ENCODE measurements around the gene PLB1.

PLB1 gene

DNA sequence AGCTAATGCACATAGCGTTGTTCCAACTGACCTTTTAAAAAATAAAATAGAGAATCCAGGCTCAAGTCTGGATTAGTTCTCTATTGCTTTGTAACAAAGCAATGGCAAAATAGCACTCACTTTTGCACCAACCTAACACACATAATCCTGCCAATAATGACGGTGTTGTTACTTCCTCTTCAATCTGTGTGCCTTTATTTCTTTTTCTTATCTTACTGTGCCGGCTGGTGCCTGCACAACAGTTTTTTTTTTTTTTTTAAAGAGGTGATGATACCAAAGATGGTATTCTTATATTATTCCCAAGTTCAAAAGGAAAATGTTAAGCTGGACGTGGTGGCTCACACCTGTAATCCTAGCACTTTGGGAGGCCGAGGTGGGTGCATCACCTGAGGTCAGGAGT lies 3.4 kb downstream of the PLB1 start:
- DNase-seq (ENCODE audit: low read depth, low spot score), result no peak

DNA sequence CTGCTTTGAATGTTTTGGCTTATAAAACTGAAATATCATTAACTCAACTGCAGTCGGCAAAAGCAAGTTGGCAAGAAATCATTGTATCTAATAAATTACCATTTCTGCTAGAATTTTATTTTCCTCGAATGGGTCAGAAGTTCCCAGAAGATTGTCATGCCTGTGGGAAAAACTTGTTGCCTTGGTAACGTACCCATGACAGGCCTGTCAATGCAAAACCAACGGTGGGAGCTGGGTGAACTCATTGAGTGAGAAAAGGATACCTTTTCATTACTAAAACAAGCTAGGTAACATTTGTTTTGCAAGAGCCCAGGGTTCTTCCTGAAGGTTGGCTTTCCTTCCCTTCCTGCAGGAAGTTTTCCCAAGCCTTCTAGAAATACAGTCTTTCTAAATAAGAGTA lies 9.5 kb downstream of the PLB1 start:
- DNase-seq (ENCODE audit: low read depth, low spot score), result no peak

DNA sequence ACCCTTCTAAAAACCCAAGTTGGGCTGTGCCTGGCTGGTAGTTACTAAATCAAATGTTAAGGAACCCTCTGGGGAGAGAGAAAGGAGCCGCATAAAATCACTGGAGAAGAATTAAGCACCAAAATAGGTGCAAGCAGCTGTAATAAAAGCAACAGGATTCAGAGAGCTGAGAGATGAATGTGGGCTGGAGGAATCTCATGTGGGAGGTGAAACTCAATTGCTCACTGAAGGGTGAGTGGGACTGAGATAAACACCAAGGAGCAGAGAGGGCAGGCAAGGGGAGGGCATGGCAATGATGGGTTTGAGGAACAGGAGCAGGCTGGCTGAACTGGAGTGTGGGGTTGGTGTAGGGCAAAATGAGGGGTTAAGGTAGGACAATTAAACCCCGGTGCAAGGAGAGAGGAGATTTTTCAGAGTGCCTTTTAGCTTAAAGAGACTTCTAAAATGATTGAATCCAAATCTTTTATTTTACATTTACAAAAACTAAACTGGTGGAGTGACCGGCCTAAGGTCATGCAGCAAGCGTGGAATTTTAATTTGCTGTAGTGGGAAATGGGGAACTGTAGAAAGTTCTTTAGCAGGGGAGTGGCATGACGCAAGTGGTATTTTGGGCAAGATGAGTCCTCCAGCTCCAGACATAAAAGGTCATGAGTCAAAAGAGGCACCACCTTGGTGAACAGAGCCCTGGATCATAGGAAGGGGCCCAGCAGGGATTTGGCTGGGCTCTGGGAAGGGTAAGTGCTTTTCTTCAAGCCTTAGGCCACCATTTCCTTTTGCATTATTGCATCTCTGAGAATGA lies 10.5 kb downstream of the PLB1 start:
- DNase-seq (ENCODE audit: low read depth, low spot score), result no peak

DNA sequence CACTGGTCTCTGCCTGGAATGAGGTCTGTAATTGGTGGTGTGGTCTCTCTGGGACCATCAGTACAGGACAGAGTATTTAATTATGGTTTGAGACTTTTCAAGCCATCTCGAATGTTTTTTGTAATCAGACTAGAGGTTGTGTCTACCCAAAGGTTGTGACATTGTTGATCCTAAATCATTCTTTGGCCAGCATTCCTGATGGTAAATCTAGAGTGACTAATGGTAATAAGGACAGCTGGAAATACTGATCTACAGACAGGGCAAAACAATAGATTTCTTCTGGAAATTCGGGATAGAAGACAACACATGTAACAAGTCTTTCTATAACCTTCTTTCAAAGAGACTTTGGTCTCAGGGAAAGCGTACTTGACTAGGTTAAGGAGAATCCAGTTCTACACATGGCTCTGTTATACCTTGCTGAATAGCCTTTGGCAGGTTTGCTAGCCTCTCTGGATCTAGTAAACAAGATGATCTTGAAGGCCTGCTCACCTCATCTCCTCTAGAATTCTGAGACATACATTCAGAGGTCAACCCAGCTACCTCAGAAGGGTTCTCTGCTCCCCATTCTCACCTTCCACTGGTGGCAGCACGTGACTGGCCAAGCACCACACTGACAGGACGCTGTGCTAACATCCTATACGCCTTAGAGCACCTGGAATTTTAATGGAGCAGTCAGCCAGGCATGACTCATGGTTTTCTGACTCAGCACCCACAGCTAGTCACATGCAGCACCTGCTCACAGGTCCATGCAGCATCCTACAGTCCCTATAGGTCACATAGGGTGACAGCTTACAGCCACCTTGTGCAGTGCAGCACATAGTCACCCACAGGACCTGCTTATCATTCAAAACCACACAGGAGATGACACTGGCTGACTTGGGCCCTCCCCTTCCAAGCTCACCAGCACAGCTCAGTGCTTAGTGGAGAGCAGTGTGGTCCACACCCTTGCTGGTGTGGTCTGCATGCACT lies 12.2 kb downstream of the PLB1 start:
- no peak for DNase-seq (ENCODE audit: low read depth, low spot score)

DNA sequence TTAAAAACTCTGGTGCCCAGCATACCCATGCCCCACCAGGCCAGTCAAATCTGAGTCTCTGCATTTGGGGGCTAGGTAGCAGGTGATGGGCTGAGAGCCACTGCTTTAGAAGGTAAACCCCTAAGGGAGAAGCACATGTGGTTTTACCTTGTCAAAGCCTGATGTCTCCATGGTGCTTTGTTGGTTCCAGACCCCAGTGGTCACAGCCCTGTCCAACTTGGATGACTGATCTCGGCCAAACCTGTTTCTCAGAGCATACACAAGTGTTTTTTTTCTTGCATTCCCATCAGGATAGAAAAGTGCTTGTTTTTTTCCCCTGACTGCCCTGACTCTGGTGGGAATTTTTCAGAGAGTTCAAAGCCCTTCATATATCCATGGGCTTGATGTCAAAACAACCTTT lies 13.5 kb downstream of the PLB1 start:
- no peak for DNase-seq (ENCODE audit: low read depth, low spot score)

DNA sequence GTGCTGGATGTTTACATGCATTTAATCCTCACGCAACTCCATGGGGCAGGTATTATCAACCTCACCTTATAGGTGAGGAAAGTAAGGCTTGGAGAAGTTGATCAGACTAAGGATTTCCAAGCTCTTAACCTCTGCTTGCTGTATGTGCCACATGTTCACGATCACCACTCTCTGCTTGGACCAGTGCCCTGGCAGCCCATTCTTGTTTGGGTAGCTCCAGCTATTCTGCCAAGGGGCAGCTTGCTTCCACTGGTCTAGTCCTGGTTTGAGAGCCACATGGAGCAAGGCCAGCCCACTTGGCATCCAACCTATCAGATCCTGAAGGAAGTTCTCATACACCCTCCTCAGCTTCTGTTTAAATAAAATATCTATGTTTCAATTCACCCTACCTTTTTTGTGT lies 14.3 kb downstream of the PLB1 start:
- no peak for DNase-seq (ENCODE audit: low read depth, low spot score)

DNA sequence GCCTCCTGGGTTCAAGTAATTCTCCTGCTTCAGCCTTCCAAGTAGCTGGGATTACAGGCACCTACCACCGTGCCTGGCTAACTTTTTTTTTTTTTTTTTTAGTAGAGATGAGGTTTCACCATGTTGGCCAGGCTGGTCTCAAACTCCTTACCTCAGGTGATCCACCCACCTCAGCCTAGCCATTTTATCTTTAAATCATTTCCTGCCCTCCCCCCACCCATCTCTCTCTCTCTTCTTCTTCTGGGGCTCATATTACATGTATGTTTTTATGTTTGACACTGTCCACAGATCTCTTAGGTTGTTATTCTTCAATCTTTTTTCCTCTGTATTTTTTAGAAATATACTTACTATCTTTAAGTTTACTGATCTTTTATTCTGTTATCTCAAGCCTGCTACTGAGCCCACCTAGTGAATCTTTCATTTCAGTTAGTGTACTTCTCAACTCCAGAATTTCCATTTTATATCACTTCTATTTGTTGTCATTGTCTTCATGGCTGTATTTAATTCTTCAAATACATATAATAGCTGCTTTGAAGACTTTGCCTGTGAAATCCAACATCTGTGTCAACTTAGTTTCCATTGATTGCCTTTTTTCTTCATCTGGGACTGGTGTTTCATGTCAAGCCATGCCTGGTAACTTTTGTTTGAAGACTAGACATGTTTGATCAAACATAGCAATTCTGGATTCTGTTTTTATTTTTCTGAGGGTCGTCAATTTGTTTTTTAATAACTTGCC lies 16.2 kb downstream of the PLB1 start:
- no peak for DNase-seq (ENCODE audit: low read depth, low spot score)

DNA sequence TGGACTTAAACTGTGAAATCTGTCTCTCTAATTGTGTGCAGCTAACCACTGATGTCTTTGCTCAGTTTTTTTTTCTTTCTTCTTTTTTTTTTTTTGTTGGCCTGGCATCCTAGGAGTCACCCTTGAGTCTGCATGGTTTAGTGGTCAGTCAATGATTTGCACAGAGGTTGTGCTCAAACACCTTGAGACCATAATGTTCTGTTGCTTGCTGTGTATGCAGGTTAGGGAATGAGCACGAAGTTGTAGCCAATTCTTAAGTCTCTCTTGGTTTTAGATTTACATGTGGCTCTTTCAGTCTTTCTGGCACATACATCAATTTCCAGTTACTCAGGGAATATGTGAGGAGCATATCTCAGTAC lies 16.7 kb downstream of the PLB1 start:
- DNase-seq (ENCODE audit: low read depth, low spot score), result no peak

DNA sequence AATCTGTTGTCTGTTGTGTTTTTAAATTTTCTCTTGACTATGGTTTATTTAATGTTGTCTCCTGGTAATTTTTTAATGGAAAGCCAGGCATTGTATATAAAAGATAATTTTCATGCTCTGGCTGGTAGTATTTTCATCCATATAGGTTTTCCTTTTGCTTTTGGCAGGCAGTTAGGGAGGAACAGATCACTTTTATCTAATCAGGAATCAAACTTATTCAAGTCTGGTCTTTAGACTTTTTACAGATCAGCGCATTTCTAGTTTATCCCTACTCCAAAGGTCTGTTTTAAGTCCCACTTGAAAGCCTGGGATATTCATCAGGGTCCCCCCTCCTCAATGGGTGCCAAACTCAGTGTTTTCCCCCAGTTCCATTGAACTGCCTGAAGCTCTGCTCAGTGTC lies 17.2 kb downstream of the PLB1 start:
- no peak for DNase-seq (ENCODE audit: low read depth, low spot score)

DNA sequence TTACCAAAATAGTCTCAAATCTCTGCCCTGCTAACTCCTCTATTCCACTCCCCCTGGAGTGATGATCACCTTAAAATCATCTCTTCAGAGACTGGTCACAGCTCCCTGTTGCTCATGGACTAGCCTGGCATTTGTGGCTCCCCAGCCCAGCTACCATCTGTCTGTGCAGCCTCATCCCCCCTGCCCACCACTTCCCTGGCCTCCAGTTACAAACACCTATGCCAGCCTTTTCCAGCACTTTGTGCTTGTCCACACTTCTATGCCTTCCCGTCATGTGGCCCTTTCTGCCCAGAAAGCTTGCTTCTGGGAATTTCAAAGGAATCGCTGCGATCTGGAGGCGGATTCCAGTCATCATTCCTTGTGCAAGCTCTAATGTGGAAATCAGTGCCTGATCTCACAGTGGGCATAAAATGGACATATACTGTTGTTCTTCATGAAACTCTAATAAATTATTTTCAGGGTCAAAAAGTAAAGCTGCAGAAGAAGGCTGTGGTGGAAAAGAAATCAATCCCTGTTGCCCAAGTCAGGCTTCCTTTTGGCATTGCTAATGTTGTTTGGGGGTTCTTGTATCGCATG lies 19.4 kb downstream of the PLB1 start:
- DNase-seq (ENCODE audit: low read depth, low spot score), result no peak

DNA sequence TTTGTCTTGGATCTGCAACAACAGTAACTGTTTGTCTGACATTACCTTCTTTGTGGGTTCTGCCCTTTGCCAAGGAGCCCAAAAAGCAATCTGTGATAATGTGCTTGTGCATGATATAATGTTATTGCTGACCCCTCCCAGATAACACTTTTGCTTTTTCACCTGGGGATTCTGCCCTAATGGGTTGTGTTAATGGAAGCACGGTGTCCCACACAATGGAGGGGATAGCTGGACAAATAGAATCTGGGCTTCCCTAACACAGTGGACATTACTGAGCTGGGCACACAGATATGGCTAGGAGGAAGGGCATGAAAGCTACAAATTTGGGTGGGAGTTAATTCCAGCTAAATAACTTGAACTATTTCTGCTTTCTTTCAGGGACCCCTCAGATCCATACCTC lies 20.6 kb downstream of the PLB1 start:
- DNase-seq (ENCODE audit: low read depth, low spot score), result no peak

DNA sequence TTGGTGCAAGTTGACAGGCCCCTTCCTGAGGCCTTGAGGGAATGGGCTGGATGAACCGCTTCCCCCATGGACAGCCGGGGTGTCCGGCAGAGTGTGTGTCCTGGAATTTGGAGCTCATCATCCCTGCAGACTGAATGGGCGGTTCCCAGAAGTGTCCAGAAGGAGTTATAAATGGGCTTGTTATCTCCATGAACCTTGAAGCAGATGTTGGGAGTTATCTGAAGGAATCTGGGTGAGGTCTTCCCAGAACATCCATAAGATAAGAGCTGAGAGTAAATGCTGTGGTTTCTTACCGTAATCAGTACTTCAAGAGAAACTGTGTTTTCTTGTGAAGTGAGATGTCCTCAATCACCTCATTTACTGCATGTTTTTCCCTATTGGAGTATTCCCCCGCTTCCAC lies 21.1 kb downstream of the PLB1 start:
- peak; percentile 48 for DNase-seq (ENCODE audit: low read depth, low spot score)

DNA sequence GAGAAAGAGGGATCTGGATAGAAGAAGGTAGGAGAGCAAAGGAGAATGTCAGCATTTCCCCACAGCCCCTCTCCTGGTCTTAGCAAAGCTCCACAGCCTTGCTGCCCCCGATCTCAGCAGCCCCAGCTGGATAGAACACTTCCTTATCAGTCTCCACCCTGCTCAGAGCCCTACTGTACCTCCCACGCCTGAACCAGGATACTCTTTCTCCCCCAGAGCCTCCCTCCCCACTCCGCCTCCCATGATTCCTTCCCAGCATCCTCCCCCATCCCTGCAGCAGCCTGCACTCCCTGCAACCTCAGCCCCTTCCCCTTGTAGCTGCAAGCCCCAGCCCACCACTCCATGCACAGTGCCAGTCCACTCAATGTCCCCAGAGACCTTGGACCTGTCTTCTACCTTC lies 25.8 kb downstream of the PLB1 start:
- DNase-seq (ENCODE audit: low read depth, low spot score), result no peak

DNA sequence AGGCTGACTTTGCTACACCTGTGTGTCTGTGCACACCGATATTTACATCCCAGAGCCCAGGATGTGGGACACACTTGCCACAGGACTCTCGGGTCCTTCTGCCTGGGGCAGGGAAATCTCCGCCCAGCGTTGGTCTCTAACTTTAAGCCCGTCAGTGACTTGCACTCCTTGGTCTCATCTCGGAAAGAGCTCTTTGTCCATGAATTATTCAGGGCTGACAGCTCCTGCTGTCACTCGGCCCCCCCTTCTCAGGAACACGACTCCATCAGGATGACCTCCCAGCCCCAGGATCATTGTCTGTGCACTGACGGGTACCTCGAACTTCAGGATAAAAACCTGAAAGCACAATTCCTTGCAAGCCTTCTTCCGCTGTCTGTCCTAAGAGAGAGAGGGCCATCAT lies 26.6 kb downstream of the PLB1 start:
- no peak for DNase-seq (ENCODE audit: low read depth, low spot score)

DNA sequence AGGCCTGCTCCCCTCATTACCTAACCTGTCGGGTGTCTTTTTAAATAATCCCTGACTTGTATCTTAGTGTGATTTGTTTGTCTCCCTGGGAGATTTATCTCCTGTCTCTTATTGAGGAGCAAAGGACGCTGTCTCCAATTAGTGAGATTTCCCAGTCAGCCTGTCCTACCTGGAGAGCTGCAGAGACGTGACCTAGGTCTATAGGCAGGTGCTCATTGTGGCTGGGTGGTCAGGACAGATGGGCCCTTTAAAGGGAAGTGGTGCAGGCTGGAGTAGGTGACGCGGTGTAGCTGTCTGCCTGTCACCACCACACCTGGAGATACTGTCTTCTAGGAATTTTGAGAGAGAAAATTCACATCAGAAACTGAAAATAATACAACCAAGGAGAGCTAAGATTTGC lies 28.0 kb downstream of the PLB1 start:
- no peak for DNase-seq (ENCODE audit: low read depth, low spot score)

DNA sequence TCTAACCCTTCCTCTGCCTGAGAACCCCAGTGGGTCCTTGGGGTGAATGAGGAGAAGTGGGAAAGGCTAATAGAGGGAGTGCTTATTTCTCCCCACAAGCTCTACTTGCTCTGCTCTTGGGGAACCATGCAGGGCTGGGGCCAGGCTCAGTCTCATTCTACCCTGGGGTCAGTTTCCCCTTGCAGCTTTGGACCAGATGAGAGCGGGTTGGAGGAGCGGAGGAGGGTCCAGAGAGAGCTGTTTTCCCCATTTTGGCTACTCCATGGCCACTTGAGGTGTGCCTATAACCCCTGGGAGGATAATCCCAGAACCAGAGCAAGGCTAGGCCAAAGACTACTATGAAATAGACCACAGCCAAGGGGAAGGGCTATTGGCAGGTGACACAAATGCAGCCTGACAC lies 29.6 kb downstream of the PLB1 start:
- no peak for DNase-seq (ENCODE audit: low read depth, low spot score)

DNA sequence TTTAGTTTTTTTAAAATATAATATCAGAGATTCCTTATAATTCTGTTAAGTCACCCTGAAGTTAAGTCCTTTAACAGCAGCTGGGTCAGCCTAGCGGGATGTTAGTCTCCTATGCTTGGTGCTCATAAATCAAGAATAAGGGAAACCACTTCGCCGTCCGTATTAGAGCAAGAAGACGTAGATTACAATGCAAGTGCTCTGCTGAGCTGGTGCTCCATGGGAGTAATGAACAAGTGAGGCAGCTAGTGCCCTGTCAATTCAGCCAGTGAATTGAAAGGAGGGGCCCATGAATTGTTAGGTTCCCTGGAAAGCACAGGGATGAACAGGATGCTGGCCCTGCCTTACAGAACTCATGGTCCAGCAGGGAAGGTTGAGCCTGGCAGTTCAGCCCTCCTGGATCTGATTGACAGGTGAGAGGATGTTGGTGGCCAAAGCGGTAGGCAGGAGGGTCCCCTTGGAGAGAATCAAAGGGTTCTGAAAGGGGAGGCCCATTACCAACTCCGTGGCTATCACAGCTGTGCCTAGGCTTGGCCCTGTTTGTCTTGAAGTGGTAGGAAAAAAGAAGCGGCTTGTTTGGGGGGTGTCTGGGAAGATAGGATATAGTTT lies 30.8 kb downstream of the PLB1 start:
- no peak for DNase-seq (ENCODE audit: low read depth, low spot score)

DNA sequence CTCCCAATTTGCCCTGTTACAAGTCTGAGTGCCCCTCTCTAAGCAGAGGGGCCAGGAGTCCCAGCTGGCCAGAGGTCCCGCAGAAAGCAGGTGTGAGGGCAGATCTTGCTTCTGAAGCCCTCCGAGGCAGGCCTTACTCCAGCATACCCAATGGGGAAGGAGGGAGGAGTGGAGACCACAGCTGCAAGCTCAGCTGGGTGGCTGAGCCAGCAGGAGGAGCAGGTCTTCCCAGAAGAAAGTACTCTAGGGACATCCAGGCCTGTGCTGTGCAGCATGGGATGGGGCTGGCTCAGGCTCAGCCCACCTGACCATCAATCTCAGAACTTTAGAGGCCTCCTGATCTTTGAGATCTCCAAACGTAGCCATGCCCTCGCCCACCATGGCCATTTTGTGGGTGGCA lies 31.3 kb downstream of the PLB1 start:
- no peak for DNase-seq (ENCODE audit: low read depth, low spot score)

DNA sequence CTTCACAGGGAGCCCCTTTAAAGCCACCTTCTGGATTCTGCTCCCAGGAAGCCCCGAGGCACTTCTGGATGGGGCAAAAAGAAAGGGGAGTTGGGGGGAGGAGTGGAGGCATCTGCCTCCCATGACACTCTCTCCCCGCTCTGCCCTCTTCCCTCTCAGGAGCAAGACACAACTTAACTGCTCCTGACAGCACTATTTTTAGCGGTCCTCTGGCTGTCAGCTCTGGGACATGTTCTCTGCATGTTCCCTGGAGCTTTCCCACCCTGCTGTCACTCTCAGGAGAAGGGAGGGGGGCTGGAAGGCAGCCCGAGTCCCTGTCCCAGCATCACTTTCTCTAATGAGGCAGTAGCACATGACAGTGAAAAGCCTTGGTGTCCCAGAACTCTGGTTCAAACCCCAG lies 32.3 kb downstream of the PLB1 start:
- DNase-seq (ENCODE audit: low read depth, low spot score), result no peak

DNA sequence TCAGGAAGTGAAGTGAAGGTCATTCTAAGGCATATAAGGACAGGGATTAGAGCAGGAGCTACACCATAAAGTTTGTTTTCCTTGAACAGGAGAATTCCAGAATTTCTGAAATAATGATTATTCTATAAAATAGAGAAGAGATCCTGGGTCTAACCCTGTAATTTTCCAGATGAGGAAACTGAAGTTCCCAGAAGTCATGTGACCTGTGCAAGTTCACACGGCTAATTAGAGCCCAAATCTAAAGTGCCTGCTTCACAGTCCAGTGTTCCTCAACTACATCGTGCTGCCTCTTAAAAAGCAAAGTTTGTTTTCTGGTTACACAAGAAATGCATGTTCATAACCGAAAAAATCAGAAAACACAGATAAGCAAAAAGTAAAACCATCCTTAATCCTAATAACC lies 34.9 kb downstream of the PLB1 start:
- DNase-seq (ENCODE audit: low read depth, low spot score), result no peak

DNA sequence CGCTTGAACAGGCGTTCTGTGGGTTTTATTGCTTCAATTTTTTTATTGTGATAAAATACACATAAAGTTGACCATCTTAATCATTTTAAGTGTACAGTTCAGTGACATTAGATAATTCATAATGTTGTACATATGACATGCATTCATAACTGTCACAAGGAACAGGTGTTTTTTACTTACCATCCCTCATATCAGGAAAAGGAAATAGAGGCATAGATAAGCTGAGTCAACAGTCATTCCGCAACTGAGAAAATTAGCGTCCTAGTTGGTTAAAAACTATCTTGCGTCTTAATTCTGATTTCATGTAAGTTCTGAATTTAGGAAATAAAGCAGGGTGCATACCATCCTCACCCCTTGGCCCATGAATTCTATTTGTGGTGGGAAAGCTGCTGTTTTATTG lies 36.5 kb downstream of the PLB1 start:
- no peak for DNase-seq (ENCODE audit: low read depth, low spot score)

Measured in ELF-1 (cell line).